SU-DHL-6 (cell line): ENCODE measurements around the gene PHPT1.

ENCODE experiments used
- H2AFZ ChIP-seq: fragments of 200-600 bp; sonication (generic); 2 replicates; pipeline ENCODE4 v1.6.1; 2014; ENCODE audit warnings: low read depth, mild to moderate bottlenecking, moderate library complexity, mixed read lengths, antibody characterized with exemption, low read length; ENCODE audit not compliant: severe bottlenecking
- H3F3A ChIP-seq: fragments of 200-600 bp; shearing (Covaris generic); 2 replicates; pipeline ENCODE4 v1.6.0; 2016; ENCODE audit warnings: antibody characterized with exemption, mild to moderate bottlenecking; ENCODE audit not compliant: insufficient read depth
- H3K27ac ChIP-seq: fragments of 200-600 bp; sonication (generic); 2 replicates; pipeline ENCODE4 v1.5.1; 2016; ENCODE audit warnings: low read depth, mild to moderate bottlenecking, low read length, moderate library complexity, mixed read lengths
- H3K27me3 ChIP-seq: fragments of 200-600 bp; sonication (generic), shearing (Covaris generic); 2 replicates; pipeline ENCODE4 v1.6.0; 2014; ENCODE audit warnings: mild to moderate bottlenecking, low read length
- H3K36me3 ChIP-seq: fragments of 200-600 bp; sonication (generic); 2 replicates; pipeline ENCODE4 v1.6.1; 2014; ENCODE audit warnings: mild to moderate bottlenecking, low read length, mixed read lengths
- H3K4me2 ChIP-seq: fragments of 300-600, 200-600 bp; shearing (Covaris generic), sonication (generic); 2 replicates; pipeline ENCODE4 v1.6.0; 2014; ENCODE audit warnings: low read length, low read depth, mild to moderate bottlenecking; ENCODE audit not compliant: poor library complexity, severe bottlenecking
- H3K4me3 ChIP-seq: fragments of 200-600 bp; sonication (generic); 2 replicates; pipeline ENCODE4 v1.5.1; 2014; ENCODE audit warnings: antibody characterized with exemption, low read length, mild to moderate bottlenecking, mixed read lengths; ENCODE audit not compliant: insufficient read depth, poor library complexity, severe bottlenecking
- H3K79me2 ChIP-seq: fragments of 200-600 bp; sonication (generic); 2 replicates; pipeline ENCODE4 v1.6.1; 2014; ENCODE audit warnings: mild to moderate bottlenecking, low read length, moderate library complexity; ENCODE audit not compliant: insufficient read depth
- H3K9ac ChIP-seq: fragments of 200-600 bp; sonication (generic); 2 replicates; pipeline ENCODE4 v1.7.0; 2014; ENCODE audit warnings: mild to moderate bottlenecking, low read length
- H3K9me2 ChIP-seq: fragments of 200-600 bp; sonication (generic); replicated peaks from 2 replicates; pipeline ENCODE4 v1.6.1; 2014; ENCODE audit warnings: low read length; ENCODE audit not compliant: insufficient read depth
- H3K9me3 ChIP-seq: fragments of 200-600 bp; sonication (generic); 2 replicates; pipeline ENCODE4 v1.6.1; 2014; ENCODE audit warnings: low read length, mixed read lengths; ENCODE audit not compliant: insufficient read depth
- H4K20me1 ChIP-seq: fragments of 200-600 bp; sonication (generic); 2 replicates; pipeline ENCODE4 v1.6.1; 2014; ENCODE audit warnings: low read depth, mild to moderate bottlenecking, antibody characterized with exemption, low read length, moderate library complexity, mixed read lengths
- EZH2phosphoT487 ChIP-seq: fragments of 200-600 bp; sonication (generic), shearing (Covaris generic); conservative IDR thresholded peaks from 2 replicates; pipeline ENCODE4 v1.6.1; 2018; ENCODE audit warnings: mild to moderate bottlenecking, antibody characterized with exemption, low read length, moderate library complexity, mixed read lengths
- TF ChIP-seq, protein P1 (sequence below): fragments of 200-600 bp; sonication (generic); IDR thresholded peaks from one replicate; pipeline ENCODE4 v1.5.1; 2017; ENCODE audit warnings: antibody characterized with exemption, mild to moderate bottlenecking, low read length, moderate library complexity; ENCODE audit not compliant: insufficient read depth, poor library complexity, severe bottlenecking

PHPT1 gene

DNA sequence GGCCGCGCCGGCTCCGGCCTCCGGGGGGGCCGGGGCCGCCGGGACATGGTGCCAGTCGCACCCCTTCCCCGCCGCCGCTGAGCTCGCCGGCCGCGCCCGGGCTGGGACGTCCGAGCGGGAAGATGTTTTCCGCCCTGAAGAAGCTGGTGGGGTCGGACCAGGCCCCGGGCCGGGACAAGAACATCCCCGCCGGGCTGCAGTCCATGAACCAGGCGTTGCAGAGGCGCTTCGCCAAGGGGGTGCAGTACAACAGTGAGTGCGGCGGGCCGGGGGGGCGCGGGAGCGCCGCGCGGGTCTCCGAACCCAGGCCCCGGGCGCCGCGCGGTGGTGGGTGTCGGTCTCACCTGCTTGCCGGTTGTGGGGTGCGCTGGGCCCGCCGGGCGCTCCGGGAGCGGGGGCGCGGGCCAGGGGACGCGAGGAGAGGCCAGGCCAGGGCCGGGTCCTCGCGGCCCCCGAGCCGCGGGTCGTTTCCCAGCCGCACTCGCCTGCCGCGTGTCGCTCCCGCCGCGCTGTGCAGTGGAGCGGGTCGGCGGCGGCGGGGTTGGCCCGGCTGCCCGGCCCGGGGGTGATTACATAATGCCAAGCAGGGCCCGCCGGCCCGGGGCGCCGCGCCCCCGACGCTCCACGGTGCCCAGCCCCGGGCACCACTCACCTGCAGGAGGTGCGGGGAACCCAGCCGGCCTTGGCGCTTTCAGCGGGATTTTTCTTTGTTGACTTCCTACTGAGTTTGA lies 41.0 kb upstream of the PHPT1 start:
- Histone ChIP-seq H2AFZ (peak overlapping the region; percentile 64), H3K36me3 (peaks cover 14% of the 10 kb centered on the region), H3K4me2 (peak overlapping the region; percentile 82), H3K9ac (peak overlapping the region; percentile 99), H3F3A (no peaks in the 10 kb centered on the region), H3K27me3 (no peaks in the 10 kb centered on the region), H3K9me3 (no peaks in the 10 kb centered on the region), H3K4me3 (peak overlapping the region; percentile 94), H3K9me2 (no peaks in the 10 kb centered on the region), H3K79me2 (peaks cover 58% of the 10 kb centered on the region), H3K27ac (peak overlapping the region; percentile 71), H4K20me1 (peaks cover 3% of the 10 kb centered on the region; the same call in 1 of the 2 replicates)
- TF ChIP-seq EZH2phosphoT487, result no peak
- TF ChIP-seq, protein P1, sequence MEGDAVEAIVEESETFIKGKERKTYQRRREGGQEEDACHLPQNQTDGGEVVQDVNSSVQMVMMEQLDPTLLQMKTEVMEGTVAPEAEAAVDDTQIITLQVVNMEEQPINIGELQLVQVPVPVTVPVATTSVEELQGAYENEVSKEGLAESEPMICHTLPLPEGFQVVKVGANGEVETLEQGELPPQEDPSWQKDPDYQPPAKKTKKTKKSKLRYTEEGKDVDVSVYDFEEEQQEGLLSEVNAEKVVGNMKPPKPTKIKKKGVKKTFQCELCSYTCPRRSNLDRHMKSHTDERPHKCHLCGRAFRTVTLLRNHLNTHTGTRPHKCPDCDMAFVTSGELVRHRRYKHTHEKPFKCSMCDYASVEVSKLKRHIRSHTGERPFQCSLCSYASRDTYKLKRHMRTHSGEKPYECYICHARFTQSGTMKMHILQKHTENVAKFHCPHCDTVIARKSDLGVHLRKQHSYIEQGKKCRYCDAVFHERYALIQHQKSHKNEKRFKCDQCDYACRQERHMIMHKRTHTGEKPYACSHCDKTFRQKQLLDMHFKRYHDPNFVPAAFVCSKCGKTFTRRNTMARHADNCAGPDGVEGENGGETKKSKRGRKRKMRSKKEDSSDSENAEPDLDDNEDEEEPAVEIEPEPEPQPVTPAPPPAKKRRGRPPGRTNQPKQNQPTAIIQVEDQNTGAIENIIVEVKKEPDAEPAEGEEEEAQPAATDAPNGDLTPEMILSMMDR, result no peak

DNA sequence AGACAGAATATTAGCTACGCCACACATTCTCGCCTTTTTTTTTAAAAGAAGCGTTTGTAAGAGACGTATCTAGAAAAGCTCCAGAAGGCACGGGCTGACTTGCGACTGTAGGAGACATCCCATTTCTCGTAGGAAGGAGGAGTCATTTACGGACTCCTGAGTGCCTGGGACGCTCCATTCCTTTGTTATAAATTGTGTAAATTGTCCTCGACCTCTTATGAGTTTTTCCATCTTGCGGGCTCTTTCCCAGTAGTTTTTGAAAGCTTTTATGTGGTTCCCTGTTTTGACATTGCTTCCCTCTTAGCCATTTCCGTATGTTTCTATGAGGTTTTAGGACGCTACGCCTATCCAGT lies 40.4 kb upstream of the PHPT1 start:
- peaks cover 3% of the 10 kb centered on the region; the same call in 1 of the 2 replicates for H4K20me1 ChIP-seq
- H3K27me3 ChIP-seq, result no peaks in the 10 kb centered on the region
- peak overlapping the region; percentile 94 for H3K4me3 ChIP-seq
- TF ChIP-seq EZH2phosphoT487, result no peak
- TF ChIP-seq, protein P1, result no peak
- H3F3A ChIP-seq, result no peaks in the 10 kb centered on the region
- H3K36me3 ChIP-seq, result peaks cover 14% of the 10 kb centered on the region
- H3K9me3 ChIP-seq, result no peaks in the 10 kb centered on the region
- H3K79me2 ChIP-seq, result peaks cover 64% of the 10 kb centered on the region
- H3K9ac ChIP-seq, result peak overlapping the region; percentile 99
- no peak overlapping the region for H2AFZ ChIP-seq
- H3K4me2 ChIP-seq, result peak overlapping the region; percentile 82
- peak overlapping the region; percentile 71 for H3K27ac ChIP-seq
- H3K9me2 ChIP-seq, result no peaks in the 10 kb centered on the region

DNA sequence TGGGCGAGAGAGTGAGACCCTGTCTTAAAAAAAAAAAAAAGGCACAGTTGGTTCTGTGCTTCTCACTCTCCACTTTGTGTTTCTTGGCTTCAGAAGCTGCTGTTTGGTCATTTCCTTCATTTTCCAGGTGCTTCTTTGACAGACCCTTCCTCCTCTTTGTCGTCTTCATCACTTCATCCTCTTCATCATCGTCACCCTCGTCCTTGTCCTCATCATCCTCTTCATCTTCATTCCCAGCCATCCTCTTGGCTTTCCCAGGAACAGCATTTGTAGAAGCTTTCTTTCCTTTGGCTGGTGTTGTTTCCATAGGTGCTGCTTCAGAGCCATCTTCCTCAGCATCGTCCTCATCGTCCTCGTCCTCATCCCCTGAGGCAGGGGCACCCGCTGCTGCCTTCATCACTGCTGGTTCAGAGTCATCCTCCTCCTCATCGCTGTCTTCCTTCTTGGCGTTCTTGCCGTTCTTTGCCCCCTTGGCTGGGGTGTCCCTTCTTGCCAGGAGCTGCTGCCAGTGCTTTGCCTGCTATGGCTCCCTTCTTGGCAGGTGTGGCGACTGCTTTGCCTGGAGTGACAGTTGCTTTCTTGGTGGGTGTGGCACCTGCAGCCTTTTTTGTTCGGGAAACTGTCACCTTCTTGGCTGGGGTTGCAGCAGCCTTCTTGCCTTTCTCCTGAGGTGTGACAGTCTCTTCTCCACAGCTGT lies 34.3 kb upstream of the PHPT1 start:
- Histone ChIP-seq H3K9me3 (no peaks in the 10 kb centered on the region), H3K4me2 (no peak overlapping the region), H3F3A (no peaks in the 10 kb centered on the region; the same call in 1 of the 2 replicates), H3K27ac (no peak overlapping the region), H4K20me1 (0 out of 2 replicates have a peak, but pooled peaks cover 3% of the 10 kb centered on the region), H3K79me2 (peaks cover 82% of the 10 kb centered on the region), H3K9me2 (no peaks in the 10 kb centered on the region), H3K27me3 (no peaks in the 10 kb centered on the region), H3K36me3 (peaks cover 9% of the 10 kb centered on the region), H3K4me3 (no peak overlapping the region), H2AFZ (no peak overlapping the region), H3K9ac (no peak overlapping the region)
- TF ChIP-seq EZH2phosphoT487, result no peak
- TF ChIP-seq, protein P1, result no peak
